Left lobe of liver (tissue), 2 donors: ENCODE results near the gene PAGE2. TPM values are rescaled to one million over a fixed set of nuclear protein-coding genes. Genes with fewer than 3 reads are reported as not detected.
"Not testable (repeated sequence)": the region's sequence is repeated elsewhere in the genome, so short reads cannot be mapped to it uniquely, and the experiment has no call there.

ENCODE experiments used
- ATAC-seq: fragments of 200-7000 bp; cut with Tn5 transposase; one replicate; pipeline ENCODE4 v1.9.1; 2020; ENCODE audit warnings: mild to moderate bottlenecking, moderate library complexity
- DNase-seq: peaks from one replicate; pipeline ENCODE4 v3.0.0-alpha.2; 2020; ENCODE audit warnings: low spot score
- total RNA-seq: library from RNA; stranded (reverse); gene quantifications from one replicate; pipeline ENCODE4 v1.2.1, GENCODE V29; 2021
- donor health status: DM: no; HTN: no; CAD: no; lungs with moderate emphysema.
- donor health status: DM: no; HTN: yes; CAD: no.

The PAGE2 gene
- total RNA-seq: not detected

DNA sequence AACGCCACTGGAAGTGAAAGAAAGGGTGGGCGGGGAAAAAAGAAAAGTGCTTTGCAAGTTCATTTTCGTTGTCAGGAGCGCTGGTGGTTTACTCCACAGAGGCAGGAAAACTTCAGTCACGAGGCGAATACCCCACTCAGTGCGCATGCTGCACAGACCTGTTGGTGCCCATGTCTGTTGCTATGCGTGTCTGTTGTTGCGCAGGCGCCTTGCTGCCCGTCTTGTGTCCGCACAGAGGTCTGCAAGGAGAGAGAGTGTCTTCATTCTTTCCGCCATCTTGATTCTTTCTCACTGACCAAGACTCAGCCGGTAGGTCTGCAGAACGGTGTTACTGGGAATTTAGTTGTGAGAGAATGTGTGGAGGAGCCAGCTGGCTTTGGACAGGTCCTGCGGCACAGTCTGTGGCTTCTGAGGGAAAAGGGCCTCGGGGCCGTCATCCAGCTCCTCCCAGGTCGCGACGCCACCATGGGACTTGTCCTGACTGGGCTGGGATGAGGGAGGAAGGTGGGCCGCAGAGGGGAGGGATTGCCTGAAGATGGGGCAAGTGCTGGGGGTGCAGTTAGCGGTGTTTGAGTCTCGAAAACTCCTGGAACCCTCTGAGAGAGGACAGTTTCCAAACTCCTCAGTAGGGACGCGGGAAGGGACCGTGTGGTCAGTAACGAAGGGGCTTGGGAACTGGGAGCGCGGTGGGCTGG, at the start of gene PAGE2:
TSS of gene PAGE2 (plus strand) at position 224 of the 695 bp plus-strand sequence. CDS start 1,003 bp downstream, outside the sequence.
- ATAC-seq: no peak
- no peak for DNase-seq

DNA sequence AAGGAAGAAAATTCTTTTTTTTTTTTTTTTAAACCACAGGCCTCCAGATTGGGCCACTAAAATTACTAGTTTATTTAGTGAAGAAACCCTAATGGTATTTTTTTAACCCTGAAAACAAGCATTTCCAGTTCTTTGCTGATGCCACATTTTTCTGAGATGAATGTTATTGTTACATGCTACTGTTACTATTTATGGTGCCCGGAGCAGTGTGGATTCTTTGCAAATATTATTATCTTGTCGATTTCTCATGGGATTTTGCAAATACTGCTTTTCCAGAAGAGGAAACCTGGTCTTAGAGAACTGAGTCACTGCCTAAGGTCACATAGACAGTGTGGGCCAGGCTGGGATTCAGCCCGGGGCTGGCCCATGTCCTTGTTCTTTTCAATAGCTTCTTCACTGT, 49.3 kb upstream of the PAGE2 start:
- no peak for ATAC-seq
- DNase-seq: no peak

- DNase-seq (no peak), ATAC-seq (no peak)
Observed at GRCh38 chrX:55041514-55041913, 47.3 kb upstream of the PAGE2 start.

DNA sequence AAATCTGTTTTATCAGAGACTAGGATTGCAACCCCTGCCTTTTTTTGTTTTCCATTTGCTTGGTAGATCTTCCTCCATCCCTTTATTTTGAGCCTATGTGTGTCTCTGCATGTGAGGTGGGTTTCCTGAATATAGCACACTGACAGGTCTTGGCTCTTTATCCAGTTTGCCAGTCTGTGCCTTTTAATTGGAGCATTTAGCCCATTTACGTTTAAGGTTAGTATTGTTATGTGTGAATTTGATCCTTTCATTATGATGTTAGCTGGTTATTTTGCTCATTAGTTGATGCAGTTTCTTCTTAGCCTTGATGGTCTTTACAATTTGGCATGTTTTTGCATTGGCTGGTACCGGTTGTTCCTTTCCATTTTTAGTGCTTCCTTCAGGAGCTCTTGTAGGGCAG, 38.2 kb upstream of the PAGE2 start:
- DNase-seq: not testable (repeated sequence)

GRCh38 chrX:55056820-55057674, 31.8 kb upstream of the PAGE2 start:
- ATAC-seq (peak; percentile 23), DNase-seq (no peak)

More for the DNA sequence above, 38.2 kb upstream of the PAGE2 start:
- ATAC-seq: not testable (repeated sequence)

- ATAC-seq (peak; percentile 88), DNase-seq (no peak)
Observed at GRCh38 chrX:55057675-55058249, 31.1 kb upstream of the PAGE2 start.

GRCh38 chrX:55067180-55067579, 21.6 kb upstream of the PAGE2 start:
- DNase-seq, ATAC-seq: not testable (repeated sequence)

GRCh38 chrX:55072286-55072685, 16.5 kb upstream of the PAGE2 start:
- no peak for DNase-seq
- ATAC-seq: no peak

DNA sequence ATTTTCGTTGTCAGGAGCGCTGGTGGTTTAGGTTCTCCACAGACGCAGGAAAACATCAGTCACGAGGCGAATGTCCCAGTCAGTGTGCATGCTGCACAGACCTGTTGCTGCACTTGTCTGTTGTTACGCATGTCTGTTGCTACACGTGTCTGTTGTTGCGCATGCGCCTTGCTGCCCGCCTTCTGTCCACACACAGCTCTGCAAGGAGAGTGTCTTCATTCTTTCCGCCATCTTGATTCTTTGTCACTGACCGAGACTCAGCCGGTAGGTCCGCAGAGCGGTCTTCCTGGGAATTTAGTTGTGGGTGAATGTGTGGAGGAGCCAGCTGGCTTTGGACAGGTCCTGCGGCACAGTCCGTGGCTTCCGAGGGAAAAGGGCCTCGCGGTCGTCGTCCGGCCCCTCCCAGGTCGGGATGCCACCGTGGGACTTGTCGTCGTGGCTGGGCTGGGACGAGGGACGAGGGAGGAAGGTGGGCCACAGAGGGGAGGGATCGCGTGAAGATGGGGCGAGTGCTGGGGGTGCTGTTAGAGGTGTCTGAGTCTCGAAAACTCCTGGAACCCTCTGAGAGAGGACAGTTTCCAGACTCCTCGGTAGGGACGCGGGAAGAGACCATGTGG, 13.9 kb upstream of the PAGE2 start, which contains the start of gene PAGE2B:
TSS of gene PAGE2B (plus strand) at position 180 of the 617 bp plus-strand sequence. CDS start 1,012 bp downstream, outside the sequence.
- no peak for DNase-seq
- ATAC-seq: no peak

- DNase-seq (no peak), ATAC-seq (no peak)
Observed at GRCh38 chrX:55098691-55099090, 9.9 kb downstream of the PAGE2 start.

- ATAC-seq (no peak), DNase-seq (no peak)
Observed at GRCh38 chrX:55099162-55099561, 10.3 kb downstream of the PAGE2 start.

- no peak for ATAC-seq
- no peak for DNase-seq
Observed at GRCh38 chrX:55102754-55103153, 13.9 kb downstream of the PAGE2 start.

DNA sequence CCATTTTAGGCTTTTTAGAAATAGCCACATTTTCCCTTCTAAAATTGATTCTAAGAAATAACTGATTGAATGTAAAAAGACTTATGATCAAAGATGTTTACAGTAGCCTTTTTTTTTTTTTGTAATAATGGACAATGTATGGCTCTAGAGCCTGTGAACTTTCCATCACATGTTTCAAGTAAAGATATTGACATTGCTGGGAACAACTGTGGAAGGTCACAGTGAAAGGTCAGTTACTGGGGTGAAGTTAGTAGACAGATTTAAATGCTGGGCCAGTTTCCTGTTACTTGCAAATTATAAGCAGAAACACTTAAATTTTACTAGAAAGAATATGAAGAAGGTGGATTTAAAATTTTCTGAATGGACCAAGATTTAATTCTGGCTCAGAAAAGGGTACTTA, 18.4 kb downstream of the PAGE2 start:
- ATAC-seq: no peak

GRCh38 chrX:55107911-55108310, 19.1 kb downstream of the PAGE2 start:
- ATAC-seq (no peak), DNase-seq (no peak)

More for the DNA sequence above, 18.4 kb downstream of the PAGE2 start:
- no peak for DNase-seq

GRCh38 chrX:55109306-55109705, 20.5 kb downstream of the PAGE2 start:
- ATAC-seq: no peak
- DNase-seq: no peak

DNA sequence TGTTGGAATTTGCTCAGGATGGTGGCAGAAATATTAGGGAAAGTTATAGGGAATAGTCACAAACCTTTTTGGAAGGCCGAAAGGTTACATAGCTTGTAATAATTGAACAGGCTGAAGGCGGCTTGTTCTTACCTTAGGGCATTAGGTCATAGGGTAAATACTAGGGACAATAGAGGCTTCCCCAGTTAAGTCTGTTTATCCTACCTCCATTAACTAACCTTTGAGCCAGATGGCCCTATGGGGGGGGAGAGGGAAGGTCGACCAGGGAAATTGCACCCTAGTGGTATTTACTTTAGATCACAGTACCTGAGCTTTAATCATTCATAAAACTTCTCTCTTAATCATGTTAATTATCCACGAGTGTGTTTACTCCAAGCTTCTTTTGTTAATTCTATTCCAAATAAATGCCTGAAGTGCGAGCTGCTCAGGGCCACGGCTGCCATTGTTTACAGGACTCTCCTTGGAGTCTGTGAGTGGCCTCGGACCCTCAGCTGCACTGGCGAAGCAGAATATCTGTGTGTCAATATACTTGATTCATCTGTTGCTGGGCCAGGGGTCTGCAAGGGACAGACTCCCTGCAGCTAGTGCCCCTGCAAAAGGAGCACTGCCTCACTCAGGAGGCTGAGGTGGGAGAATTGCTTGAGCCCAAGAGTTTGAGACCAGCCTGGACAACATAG, 22.9 kb downstream of the PAGE2 start:
- no peak for ATAC-seq
- no peak for DNase-seq

DNA sequence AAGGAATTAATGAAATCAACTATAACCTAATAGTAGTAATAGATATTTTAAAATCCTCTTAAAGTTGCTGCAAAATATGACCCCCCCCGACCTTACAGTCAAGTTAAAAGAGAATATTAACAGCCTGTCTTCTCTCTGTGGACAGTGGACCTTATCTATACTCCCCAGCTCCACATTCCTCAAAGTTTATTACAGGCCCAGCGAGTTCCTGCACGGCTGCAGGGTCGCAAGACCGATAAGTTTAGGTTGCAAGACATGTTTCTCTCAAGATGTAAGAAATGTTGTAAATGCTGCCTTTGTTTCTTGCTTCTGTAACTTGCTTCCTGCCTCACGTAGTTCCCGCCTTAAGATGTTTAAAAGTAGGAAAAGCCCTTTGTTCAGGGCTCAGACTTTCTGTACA, 27.8 kb downstream of the PAGE2 start:
- ATAC-seq: not testable (repeated sequence)

GRCh38 chrX:55118574-55118973, 29.8 kb downstream of the PAGE2 start:
- DNase-seq (no peak), ATAC-seq (no peak)

More for the DNA sequence above, 27.8 kb downstream of the PAGE2 start:
- DNase-seq: not testable (repeated sequence)

DNA sequence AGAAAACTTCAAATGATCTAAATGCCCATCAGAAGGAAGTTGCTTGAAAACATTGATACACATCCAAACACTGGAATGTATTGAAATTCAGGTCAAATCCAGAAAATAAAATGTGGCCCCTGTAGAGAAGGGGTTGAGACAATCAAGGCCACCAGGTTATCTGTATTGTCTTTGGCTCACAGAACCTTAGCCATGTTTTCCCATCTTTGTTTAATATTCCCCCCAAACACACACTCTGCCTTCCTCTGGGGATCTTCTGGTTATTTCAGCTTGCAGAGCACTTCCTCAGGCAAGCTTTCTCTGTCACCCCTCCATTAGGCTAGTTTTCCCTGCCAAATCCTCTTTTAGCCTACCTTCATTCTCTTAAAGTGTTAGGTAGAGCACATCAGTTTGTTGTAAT, 30.5 kb downstream of the PAGE2 start:
- DNase-seq (no peak), ATAC-seq (no peak)

DNA sequence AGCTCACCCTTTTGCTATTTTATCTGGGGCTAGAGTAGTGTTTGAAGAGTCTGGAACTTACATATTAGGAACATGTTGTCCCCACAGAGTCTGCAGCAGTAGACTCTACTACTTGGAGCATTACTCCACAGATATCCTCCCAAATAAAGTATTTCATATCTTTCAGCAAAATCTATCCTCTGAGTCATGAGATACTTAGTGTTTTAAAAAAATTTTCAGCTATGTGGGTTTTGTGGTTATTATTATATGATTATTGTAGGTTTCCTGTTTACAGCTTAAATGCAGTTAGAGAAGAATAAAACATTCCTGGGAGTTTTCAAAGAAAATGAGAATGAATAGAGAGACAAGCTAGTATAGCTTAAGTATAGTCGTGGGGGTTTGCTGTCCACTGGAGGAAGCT, 30.9 kb downstream of the PAGE2 start:
- DNase-seq (no peak), ATAC-seq (no peak)
